T-helper 17 cell (primary cell): ENCODE results near the gene HNRNPUL1. TPM values are rescaled to one million over a fixed set of nuclear protein-coding genes. Genes with fewer than 3 reads are reported as not detected.
"Not testable (repeated sequence)": the region's sequence is repeated elsewhere in the genome, so short reads cannot be mapped to it uniquely, and the experiment has no call there.

Source experiments
- ATAC-seq: fragments of 150-1000 bp; cut with Tn5 transposase; 2 replicates; pipeline ENCODE4 v1.10.0; 2021; ENCODE audit warnings: mild to moderate bottlenecking, moderate library complexity
- DNase-seq, 3 donors: peaks; one replicate each; pipeline versions ENCODE4 v3.0.0 to v3.0.0-alpha.2; 2020 to 2021
- H3K9me3 ChIP-seq: one replicate; pipeline ENCODE4 v1.7.0; 2013; ENCODE audit warnings: low read length, mild to moderate bottlenecking; ENCODE audit not compliant: control insufficient read depth, poor library complexity, severe bottlenecking
- H3K27ac Mint-ChIP-seq: one replicate; pipeline ENCODE4 v1.8.0; 2022; ENCODE audit warnings: mild to moderate bottlenecking, moderate library complexity, mixed read lengths
- H3K27me3 Mint-ChIP-seq: one replicate; pipeline ENCODE4 v1.8.0; 2022; ENCODE audit warnings: mixed read lengths
- H3K36me3 Mint-ChIP-seq: one replicate; pipeline ENCODE4 v1.8.0; 2022; ENCODE audit warnings: low read depth, mixed read lengths
- H3K4me1 Mint-ChIP-seq: one replicate; pipeline ENCODE4 v1.8.0; 2022; ENCODE audit warnings: mild to moderate bottlenecking, mixed read lengths
- H3K4me3 Mint-ChIP-seq: one replicate; pipeline ENCODE4 v1.8.0; 2022; ENCODE audit warnings: mild to moderate bottlenecking, moderate library complexity, mixed read lengths
- total RNA-seq, 4 donors: library from RNA in 2 of 4; stranded (reverse) in 2 of 4; gene quantifications; one replicate each; pipeline ENCODE4 v1.2.3 and lab custom pipeline; 2022 to 2026

Gene HNRNPUL1
- total RNA-seq, 2 donors from 2014 or later, result 316 to 329 TPM

DNA sequence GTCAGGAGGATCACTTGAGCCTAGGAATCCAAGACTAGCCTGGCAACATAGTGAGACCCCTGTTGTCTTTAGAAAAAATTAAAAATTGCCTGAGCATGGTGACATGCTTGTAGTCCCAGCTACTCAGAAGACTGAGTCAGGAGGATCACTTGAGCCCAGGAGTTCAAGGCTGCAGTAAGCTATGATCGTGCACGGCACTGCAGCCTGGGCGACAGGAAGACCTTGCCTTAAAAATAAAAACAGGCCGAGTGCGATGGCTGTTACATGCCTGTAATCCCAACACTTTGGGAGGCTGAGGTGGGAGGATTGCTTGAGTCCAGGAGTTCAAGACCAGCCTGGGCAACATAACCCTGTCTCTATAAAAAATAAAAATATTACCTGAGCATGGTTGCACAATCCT, 5.4 kb downstream of the HNRNPUL1 start:
- Mint-ChIP-seq H3K27me3 (no peaks in the 10 kb centered on the region), H3K4me1 (peaks cover 38% of the 10 kb centered on the region), H3K36me3 (peaks cover 22% of the 10 kb centered on the region), H3K4me3 (no peak overlapping the region), H3K27ac (no peak overlapping the region)
- DNase-seq, result no peak
- ATAC-seq, result no peak
- H3K9me3 ChIP-seq, result no peaks in the 10 kb centered on the region

- Mint-ChIP-seq H3K4me3 (peak overlapping the region; percentile 28), H3K36me3 (peaks cover 15% of the 10 kb centered on the region), H3K27ac (peak overlapping the region; percentile 27), H3K4me1 (peaks cover 14% of the 10 kb centered on the region), H3K27me3 (no peaks in the 10 kb centered on the region)
- DNase-seq (no peak), ATAC-seq (no peak)
- H3K9me3 ChIP-seq, result no peaks in the 10 kb centered on the region
These were observed 8.9 kb downstream of the HNRNPUL1 start for GRCh38 chr19:41273076-41273475.

DNA sequence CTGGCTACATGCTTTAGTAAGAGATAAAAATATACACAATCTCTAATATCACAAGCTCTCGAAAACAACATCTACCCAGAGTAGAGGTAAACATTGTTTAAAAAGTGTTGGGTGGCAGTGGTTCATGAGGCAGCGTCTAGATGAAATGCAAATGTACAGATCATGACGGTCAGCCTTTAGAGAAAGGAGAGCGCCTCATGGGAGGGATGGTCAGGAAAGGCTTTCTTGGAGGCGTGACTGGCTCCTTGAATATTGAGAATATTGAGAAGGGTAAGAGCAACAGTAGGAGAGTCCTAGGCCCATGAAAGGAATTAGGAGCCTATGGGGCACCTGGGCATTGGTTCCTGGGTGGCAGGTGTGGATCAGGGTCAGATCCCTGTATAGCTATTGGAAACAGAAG, 10.6 kb downstream of the HNRNPUL1 start:
- H3K27ac Mint-ChIP-seq, result peak overlapping the region; percentile 74
- DNase-seq (no peak), ATAC-seq (no peak)
- H3K27me3 Mint-ChIP-seq, result no peaks in the 10 kb centered on the region
- H3K9me3 ChIP-seq, result no peaks in the 10 kb centered on the region
- H3K36me3 Mint-ChIP-seq, result peaks cover 15% of the 10 kb centered on the region
- H3K4me3 Mint-ChIP-seq, result peak overlapping the region; percentile 60
- peaks cover 21% of the 10 kb centered on the region for H3K4me1 Mint-ChIP-seq

DNA sequence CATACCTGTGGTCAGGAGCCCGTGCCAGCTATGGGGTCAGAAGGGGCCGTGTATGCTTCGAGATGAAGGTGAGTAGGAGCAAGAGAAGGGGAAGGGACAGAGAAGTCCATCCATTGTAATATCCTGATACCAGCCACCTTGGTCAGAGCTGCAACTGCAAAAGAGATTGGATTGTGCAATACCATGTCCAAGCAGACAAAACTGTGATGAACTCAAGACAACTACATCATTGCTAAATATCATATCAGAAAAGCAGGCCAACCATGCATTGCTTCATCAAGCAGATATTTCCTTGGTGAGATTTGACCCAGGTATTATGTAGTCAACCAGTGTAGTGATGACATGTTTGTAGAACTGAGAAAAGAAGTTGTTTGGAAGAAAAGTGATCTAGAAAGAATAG, 12.1 kb downstream of the HNRNPUL1 start:
- ATAC-seq, result peak; percentile 26
- Mint-ChIP-seq H3K36me3 (peaks cover 18% of the 10 kb centered on the region), H3K4me3 (peak overlapping the region; percentile 56), H3K4me1 (peaks cover 21% of the 10 kb centered on the region), H3K27ac (no peak overlapping the region), H3K27me3 (no peaks in the 10 kb centered on the region)
- no peaks in the 10 kb centered on the region for H3K9me3 ChIP-seq
- DNase-seq, result no peak

DNA sequence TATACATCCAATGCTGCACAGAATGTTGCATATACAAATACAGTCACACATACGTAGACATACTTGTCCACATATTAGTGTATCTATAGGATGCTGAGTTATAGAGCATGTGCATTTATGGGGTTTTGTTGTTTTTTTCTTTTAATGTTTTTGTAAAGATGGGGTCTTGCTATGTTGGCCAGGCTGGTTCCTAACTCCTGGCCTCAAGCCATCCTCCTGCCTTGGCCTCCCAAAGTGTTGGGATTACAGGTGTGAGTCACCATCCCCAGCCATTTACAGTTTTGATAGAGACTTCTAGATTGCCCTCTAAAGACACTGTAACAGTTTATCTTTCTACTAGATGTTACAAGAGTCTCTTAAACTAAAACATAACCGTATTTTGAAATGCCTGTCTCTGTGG, 14.3 kb downstream of the HNRNPUL1 start:
- H3K4me3 Mint-ChIP-seq, result no peak overlapping the region
- no peaks in the 10 kb centered on the region for H3K9me3 ChIP-seq
- no peaks in the 10 kb centered on the region for H3K27me3 Mint-ChIP-seq
- DNase-seq (no peak), ATAC-seq (no peak)
- H3K27ac Mint-ChIP-seq, result peak overlapping the region; percentile 61
- peaks cover 7% of the 10 kb centered on the region for H3K36me3 Mint-ChIP-seq
- H3K4me1 Mint-ChIP-seq, result peaks cover 16% of the 10 kb centered on the region

DNA sequence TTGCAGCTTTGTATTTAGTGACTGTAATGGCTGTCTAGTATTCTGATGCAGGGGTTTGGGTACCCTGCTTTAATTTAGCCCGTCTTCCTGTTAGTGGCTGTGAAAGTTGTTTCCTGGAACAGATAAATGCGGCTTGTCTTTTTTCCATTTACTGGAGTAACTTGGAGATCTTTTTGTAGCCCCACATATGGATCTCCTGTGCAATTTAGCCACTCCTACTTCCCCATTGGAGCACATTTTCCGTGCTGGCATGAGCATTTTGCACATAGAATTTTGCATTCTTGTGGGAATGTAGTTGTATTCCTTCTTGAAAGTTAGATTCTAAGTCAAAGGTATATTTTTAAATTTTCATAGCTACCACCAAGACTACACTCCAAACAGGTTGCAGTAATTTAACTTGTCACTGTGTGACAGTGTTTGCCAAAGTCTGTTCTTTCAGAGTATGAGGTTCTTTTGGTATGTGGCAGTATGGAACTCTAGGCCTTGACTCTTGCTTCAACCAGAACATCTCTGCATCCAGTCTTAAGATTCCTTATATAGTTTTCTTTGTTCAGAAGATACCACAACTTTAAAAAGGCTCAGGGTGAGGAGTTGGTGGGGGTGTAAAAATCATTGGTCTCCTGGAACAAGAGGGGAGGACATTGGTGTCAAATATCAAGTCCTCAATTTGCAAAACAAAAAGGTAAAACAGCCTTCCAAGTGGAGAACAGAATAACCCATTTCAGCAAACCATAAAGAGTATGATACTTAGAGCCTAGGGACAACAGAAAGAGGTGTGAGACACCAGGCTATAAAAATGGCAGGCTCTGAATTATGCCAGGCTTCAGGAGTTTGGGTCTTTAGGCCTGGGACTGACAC, 24.7 kb downstream of the HNRNPUL1 start:
- H3K4me1 Mint-ChIP-seq, result peaks cover 5% of the 10 kb centered on the region
- DNase-seq (no peak), ATAC-seq (peak; percentile 57)
- H3K27me3 Mint-ChIP-seq, result no peaks in the 10 kb centered on the region
- peak overlapping the region; percentile 51 for H3K27ac Mint-ChIP-seq
- H3K4me3 Mint-ChIP-seq, result no peak overlapping the region
- H3K9me3 ChIP-seq, result no peaks in the 10 kb centered on the region
- no peaks in the 10 kb centered on the region for H3K36me3 Mint-ChIP-seq

DNA sequence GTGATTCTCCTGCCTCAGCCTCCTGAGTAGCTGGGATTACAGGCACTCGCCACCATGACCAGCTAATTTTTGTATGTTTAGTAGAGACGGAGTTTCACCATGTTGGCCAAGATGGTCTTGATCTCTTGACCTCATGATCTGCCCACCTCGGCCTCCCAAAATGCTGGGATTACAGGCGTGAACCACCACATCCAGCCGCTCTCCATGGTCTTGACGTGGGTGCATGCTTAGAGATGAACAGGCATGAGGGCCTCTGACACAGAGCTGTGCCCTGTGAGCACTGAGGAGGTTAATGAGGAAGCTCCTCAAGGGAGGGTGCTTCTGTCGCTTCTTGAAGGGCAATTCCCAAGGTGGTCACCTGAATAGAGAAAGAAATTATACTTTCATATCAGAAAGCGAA, 25.6 kb downstream of the HNRNPUL1 start:
- not testable (repeated sequence) for H3K36me3 Mint-ChIP-seq, H3K9me3 ChIP-seq, DNase-seq, H3K4me1 Mint-ChIP-seq, ATAC-seq, H3K4me3 Mint-ChIP-seq, H3K27me3 Mint-ChIP-seq
- peak overlapping the region; percentile 51 for H3K27ac Mint-ChIP-seq

DNA sequence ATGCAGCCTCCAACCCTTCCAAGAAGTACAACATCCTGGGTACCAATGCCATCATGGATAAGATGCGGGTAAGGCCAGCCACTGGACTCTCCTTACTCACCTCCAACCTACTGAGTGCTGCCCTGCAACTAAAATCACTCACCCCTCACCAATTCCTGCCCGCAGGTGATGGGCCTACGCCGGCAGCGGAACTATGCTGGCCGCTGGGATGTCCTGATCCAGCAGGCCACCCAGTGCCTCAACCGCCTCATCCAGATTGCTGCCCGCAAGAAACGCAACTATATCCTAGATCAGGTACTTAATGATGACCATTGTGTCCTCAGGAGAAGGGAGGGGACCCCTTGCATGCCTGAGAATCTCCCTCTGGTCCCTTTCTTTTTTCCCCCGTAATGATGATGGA, 30.2 kb downstream of the HNRNPUL1 start:
- Mint-ChIP-seq H3K27me3 (no peaks in the 10 kb centered on the region), H3K4me1 (peaks cover 39% of the 10 kb centered on the region), H3K4me3 (no peak overlapping the region), H3K36me3 (peaks cover 9% of the 10 kb centered on the region), H3K27ac (peak overlapping the region; percentile 100)
- DNase-seq (no peak), ATAC-seq (no peak)
- no peaks in the 10 kb centered on the region for H3K9me3 ChIP-seq

DNA sequence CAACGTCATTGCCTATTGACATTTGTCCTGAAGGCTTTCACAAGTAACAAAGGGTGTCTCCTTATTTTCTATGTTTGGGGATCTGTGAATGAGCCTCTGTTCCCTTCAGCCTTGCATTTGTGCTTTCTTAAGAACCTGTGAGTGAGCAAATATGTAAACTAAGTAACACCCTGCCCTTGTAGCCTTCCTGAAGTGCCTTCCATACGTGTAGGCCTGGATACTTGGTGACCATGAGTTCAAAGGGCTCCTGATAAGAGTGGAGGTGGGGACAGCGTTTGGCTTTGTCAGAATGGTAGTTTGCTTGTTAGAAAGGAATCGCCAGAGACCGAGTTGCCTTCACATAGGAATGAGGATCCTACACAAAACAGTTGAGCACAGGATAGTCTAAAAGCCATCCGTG, 31.3 kb downstream of the HNRNPUL1 start:
- ATAC-seq (no peak), DNase-seq (no peak)
- H3K9me3 ChIP-seq, result no peaks in the 10 kb centered on the region
- Mint-ChIP-seq H3K36me3 (peaks cover 9% of the 10 kb centered on the region), H3K4me1 (peaks cover 49% of the 10 kb centered on the region), H3K4me3 (no peak overlapping the region), H3K27me3 (no peaks in the 10 kb centered on the region), H3K27ac (peak overlapping the region; percentile 100)

GRCh38 chr19:41296433-41296871, 32.3 kb downstream of the HNRNPUL1 start:
- no peaks in the 10 kb centered on the region for H3K9me3 ChIP-seq
- H3K4me3 Mint-ChIP-seq, result peak overlapping the region; percentile 77
- DNase-seq (no peak), ATAC-seq (peak; percentile 7)
- peak overlapping the region; percentile 100 for H3K27ac Mint-ChIP-seq
- H3K27me3 Mint-ChIP-seq, result no peaks in the 10 kb centered on the region
- peaks cover 9% of the 10 kb centered on the region for H3K36me3 Mint-ChIP-seq
- H3K4me1 Mint-ChIP-seq, result peaks cover 56% of the 10 kb centered on the region

DNA sequence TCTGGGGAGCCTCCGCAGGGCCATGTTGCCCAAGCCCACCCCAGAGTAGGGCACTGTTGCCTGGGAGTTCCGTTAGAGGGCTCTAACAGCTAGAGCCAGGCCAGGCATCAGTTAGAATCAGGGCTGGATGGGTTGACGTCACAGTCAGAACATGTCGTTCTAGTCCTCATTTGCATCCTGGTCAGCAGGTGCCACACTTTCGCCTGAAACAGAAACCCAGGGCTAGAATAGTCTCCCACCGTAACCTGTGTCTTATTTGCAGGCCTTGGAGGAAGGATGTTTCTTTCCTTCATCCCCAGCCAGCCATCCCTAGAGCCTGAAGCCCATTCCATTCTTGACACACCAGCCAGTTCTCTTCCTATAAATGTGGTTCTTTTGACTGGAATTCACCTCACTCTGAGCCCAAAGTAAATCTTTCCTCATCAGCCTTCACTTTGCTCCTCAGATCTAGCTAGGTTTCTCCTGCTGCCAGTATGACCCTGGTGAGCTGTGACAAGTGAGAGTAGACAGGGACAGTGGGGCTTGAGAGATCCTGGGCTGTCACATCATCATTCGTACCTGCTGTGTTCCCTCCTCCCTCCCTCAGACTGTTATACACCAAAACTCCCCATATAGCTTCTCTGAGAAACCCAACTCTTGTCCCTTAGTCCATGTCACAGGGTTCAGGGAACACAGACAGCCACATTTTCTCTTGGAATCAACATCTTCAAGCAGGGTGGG, 33.6 kb downstream of the HNRNPUL1 start:
- Mint-ChIP-seq H3K27me3 (no peaks in the 10 kb centered on the region), H3K4me3 (peak overlapping the region; percentile 77), H3K4me1 (peaks cover 66% of the 10 kb centered on the region), H3K36me3 (peaks cover 11% of the 10 kb centered on the region), H3K27ac (peak overlapping the region; percentile 100)
- DNase-seq (no peak), ATAC-seq (peak; percentile 55)
- no peaks in the 10 kb centered on the region for H3K9me3 ChIP-seq

GRCh38 chr19:41298348-41298964, 34.3 kb downstream of the HNRNPUL1 start:
- ATAC-seq (peak; percentile 66), DNase-seq (peak in 2 of 3 donors; percentile 54 to 63)
- Mint-ChIP-seq H3K36me3 (peaks cover 13% of the 10 kb centered on the region), H3K4me3 (peak overlapping the region; percentile 77), H3K27ac (peak overlapping the region; percentile 100), H3K27me3 (no peaks in the 10 kb centered on the region), H3K4me1 (peaks cover 73% of the 10 kb centered on the region)
- no peaks in the 10 kb centered on the region for H3K9me3 ChIP-seq

DNA sequence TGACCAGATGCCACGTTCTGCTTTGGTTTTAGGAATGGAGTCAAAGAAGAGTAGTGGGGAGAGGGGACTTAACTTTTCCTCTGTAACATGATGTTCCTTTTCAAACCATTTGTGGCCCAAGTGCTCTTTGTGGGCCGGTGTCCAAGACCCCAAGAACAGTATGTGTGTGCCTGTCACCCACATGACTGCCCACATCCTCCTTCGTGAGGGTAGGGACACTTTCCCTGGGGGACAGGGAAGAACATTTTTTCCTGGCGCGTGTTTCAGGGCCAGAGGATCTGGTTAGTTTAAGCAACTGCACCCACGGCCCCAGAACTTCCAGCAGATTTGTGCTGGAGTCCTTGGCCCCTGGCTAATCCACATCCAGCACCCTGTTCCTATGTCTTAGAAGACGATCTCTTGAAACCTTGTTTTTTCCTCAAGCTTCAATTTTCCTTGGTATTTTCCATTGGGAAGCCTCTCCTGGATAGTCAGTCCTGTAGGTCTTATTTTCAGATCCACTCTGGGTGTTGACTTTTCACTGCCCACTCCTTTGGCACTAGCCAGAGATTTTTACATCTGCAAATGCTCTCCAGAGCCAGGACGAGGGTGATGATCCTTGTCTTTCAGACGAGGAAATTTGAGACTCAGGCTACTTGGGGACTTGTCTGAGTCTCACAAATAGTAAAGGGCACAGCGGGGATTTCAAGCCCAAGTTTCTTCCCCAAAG, 35.0 kb downstream of the HNRNPUL1 start:
- ATAC-seq (no peak), DNase-seq (no peak)
- Mint-ChIP-seq H3K36me3 (peaks cover 15% of the 10 kb centered on the region), H3K27me3 (no peaks in the 10 kb centered on the region), H3K4me3 (peak overlapping the region; percentile 63), H3K4me1 (peaks cover 78% of the 10 kb centered on the region), H3K27ac (peak overlapping the region; percentile 100)
- H3K9me3 ChIP-seq, result no peaks in the 10 kb centered on the region
